22Rv1 (cell line): ENCODE measurements around the gene NID2.

ENCODE experiments used
- H3K27ac ChIP-seq: fragments of 450-650 bp; 2 replicates; pipeline ENCODE4 v1.5.1; 2017
- ZFX ChIP-seq: fragments of 450-650 bp; IDR thresholded peaks from 2 replicates; pipeline ENCODE4 v1.6.1; 2017; ENCODE audit warnings: antibody characterized with exemption, borderline replicate concordance
- TF ChIP-seq, protein P1 (sequence below): fragments of 450-650 bp; IDR thresholded peaks from 2 replicates; pipeline ENCODE4 v1.5.1; 2017; ENCODE audit warnings: mild to moderate bottlenecking

The NID2 gene

GRCh38 chr14:51963286-51963685 lies 105.6 kb downstream of the NID2 start:
- H3K27ac ChIP-seq, result no peak overlapping the region
- TF ChIP-seq, protein P1, sequence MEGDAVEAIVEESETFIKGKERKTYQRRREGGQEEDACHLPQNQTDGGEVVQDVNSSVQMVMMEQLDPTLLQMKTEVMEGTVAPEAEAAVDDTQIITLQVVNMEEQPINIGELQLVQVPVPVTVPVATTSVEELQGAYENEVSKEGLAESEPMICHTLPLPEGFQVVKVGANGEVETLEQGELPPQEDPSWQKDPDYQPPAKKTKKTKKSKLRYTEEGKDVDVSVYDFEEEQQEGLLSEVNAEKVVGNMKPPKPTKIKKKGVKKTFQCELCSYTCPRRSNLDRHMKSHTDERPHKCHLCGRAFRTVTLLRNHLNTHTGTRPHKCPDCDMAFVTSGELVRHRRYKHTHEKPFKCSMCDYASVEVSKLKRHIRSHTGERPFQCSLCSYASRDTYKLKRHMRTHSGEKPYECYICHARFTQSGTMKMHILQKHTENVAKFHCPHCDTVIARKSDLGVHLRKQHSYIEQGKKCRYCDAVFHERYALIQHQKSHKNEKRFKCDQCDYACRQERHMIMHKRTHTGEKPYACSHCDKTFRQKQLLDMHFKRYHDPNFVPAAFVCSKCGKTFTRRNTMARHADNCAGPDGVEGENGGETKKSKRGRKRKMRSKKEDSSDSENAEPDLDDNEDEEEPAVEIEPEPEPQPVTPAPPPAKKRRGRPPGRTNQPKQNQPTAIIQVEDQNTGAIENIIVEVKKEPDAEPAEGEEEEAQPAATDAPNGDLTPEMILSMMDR, result no peak

- TF ChIP-seq ZFX, result no peak
- TF ChIP-seq, protein P1, result no peak
- H3K27ac ChIP-seq, result no peak overlapping the region
Observed at GRCh38 chr14:51962711-51963110, 106.1 kb downstream of the NID2 start.

- no peak overlapping the region for H3K27ac ChIP-seq
- TF ChIP-seq, protein P1, result no peak
- TF ChIP-seq ZFX, result no peak
Observed at GRCh38 chr14:51960866-51961265, 108.0 kb downstream of the NID2 start.

- no peak overlapping the region for H3K27ac ChIP-seq
- TF ChIP-seq ZFX, result no peak
- TF ChIP-seq, protein P1, result no peak
Observed at GRCh38 chr14:51959928-51960327, 108.9 kb downstream of the NID2 start.

DNA sequence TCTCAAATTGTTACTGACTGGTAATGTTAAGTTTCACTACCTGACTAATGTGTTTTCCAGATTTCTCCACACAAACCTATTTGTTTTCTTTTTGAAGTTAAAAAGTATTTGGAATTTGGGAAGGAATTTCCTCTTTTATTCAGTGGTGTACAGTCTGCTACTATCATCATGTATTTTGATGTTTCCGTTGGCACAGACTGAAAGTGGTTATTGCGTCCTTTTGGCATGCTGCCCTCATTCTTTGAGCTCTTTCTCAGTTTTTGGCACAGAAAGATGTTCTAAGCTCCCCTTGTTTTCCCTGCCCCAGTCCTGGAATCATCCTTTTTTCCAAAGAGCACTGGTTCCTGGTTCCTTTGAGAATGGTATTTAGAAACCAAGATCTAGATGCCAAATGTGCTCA lies 110.9 kb downstream of the NID2 start:
- TF ChIP-seq, protein P1, result no peak
- no peak for TF ChIP-seq ZFX

More for the DNA sequence above, 110.9 kb downstream of the NID2 start:
- H3K27ac ChIP-seq, result no peak overlapping the region
